GM06990 (cell line): ENCODE measurements around the gene HMCN1.
A peak's percentile ranks its signal among the peaks of the same experiment; 100 is the strongest.
"Not testable (repeated sequence)": the region's sequence is repeated elsewhere in the genome, so short reads cannot be mapped to it uniquely, and the experiment has no call there.

ENCODE experiments used
- DNase-seq: peaks from one replicate; pipeline ENCODE4 v3.0.0-alpha.2; 2011; ENCODE audit not compliant: insufficient read length; ENCODE audit errors: extremely low read depth
- H3K27me3 ChIP-seq: replicated peaks from 2 replicates; pipeline ENCODE4 v1.6.0; 2011; ENCODE audit warnings: low read length; ENCODE audit not compliant: control insufficient read depth, insufficient read depth
- H3K36me3 ChIP-seq: 2 replicates; pipeline ENCODE4 v1.5.1; 2011; ENCODE audit warnings: low read length; ENCODE audit not compliant: control insufficient read depth, insufficient read depth
- H3K4me3 ChIP-seq: replicated peaks from 2 replicates; pipeline ENCODE4 v1.5.1; 2011; ENCODE audit warnings: low read depth, mild to moderate bottlenecking, control low read depth, low read length
- CTCF ChIP-seq: IDR thresholded peaks from 2 replicates; pipeline ENCODE4 v1.5.1; 2011; ENCODE audit warnings: low read length, control low read depth, mild to moderate bottlenecking, inconsistent platforms; ENCODE audit not compliant: insufficient read depth, poor library complexity, severe bottlenecking

HMCN1 gene

GRCh38 chr1:186155594-186155993 is 421.4 kb downstream of the HMCN1 start:
- Histone ChIP-seq H3K4me3 (no peak overlapping the region), H3K27me3 (no peaks in the 10 kb centered on the region), H3K36me3 (no peaks in the 10 kb centered on the region)
- peak; percentile 16 for DNase-seq
- TF ChIP-seq CTCF: peak; percentile 56

GRCh38 chr1:186162895-186163294 is 428.7 kb downstream of the HMCN1 start:
- not testable (repeated sequence) for H3K4me3 ChIP-seq, H3K36me3 ChIP-seq, DNase-seq, H3K27me3 ChIP-seq

GRCh38 chr1:186164773-186165172 is 430.6 kb downstream of the HMCN1 start:
- TF ChIP-seq CTCF: no peak
- DNase-seq: no peak
- Histone ChIP-seq H3K36me3 (no peaks in the 10 kb centered on the region), H3K27me3 (no peaks in the 10 kb centered on the region), H3K4me3 (no peak overlapping the region)

- H3K4me3 ChIP-seq: no peak overlapping the region
- H3K27me3 ChIP-seq: no peaks in the 10 kb centered on the region
- TF ChIP-seq CTCF: no peak
- DNase-seq: no peak
- H3K36me3 ChIP-seq: no peaks in the 10 kb centered on the region
These were observed 431.1 kb downstream of the HMCN1 start for GRCh38 chr1:186165303-186165702.

- DNase-seq: no peak
- no peaks in the 10 kb centered on the region for H3K36me3 ChIP-seq
- no peak overlapping the region for H3K4me3 ChIP-seq
- no peaks in the 10 kb centered on the region for H3K27me3 ChIP-seq
- TF ChIP-seq CTCF: no peak
These were observed 433.0 kb downstream of the HMCN1 start for GRCh38 chr1:186167096-186167668.

- TF ChIP-seq CTCF: no peak
- Histone ChIP-seq H3K4me3 (no peak overlapping the region), H3K36me3 (no peaks in the 10 kb centered on the region), H3K27me3 (no peaks in the 10 kb centered on the region)
- no peak for DNase-seq
These were observed 441.4 kb downstream of the HMCN1 start for GRCh38 chr1:186175588-186175987.
